ENCODE results near the gene GRB10.
"Not testable (repeated sequence)": the region's sequence is repeated elsewhere in the genome, so short reads cannot be mapped to it uniquely, and the experiment has no call there.

Gene GRB10

GRCh38 chr7:50596484-50596883 is 186.2 kb downstream of the GRB10 start:
- DNase-seq = no peak

- DNase-seq = peak; percentile 55
Observed at GRCh38 chr7:50595491-50596102, 187.1 kb downstream of the GRB10 start.

GRCh38 chr7:50594734-50595485 is 187.8 kb downstream of the GRB10 start:
- DNase-seq = no peak

- DNase-seq = no peak
Observed at GRCh38 chr7:50594136-50594535, 188.6 kb downstream of the GRB10 start.

- DNase-seq = no peak
Observed at GRCh38 chr7:50592940-50593339, 189.8 kb downstream of the GRB10 start.

- DNase-seq = no peak
Observed at GRCh38 chr7:50591480-50592438, 190.9 kb downstream of the GRB10 start.

GRCh38 chr7:50591098-50591479 is 191.6 kb downstream of the GRB10 start:
- DNase-seq = no peak

GRCh38 chr7:50590535-50590934 is 192.2 kb downstream of the GRB10 start:
- no peak for DNase-seq

- no peak for DNase-seq
Observed at GRCh38 chr7:50589364-50589763, 193.3 kb downstream of the GRB10 start.

- no peak for DNase-seq
Observed at GRCh38 chr7:50588937-50589336, 193.8 kb downstream of the GRB10 start.

- DNase-seq = no peak
Observed at GRCh38 chr7:50587737-50588136, 195.0 kb downstream of the GRB10 start.

GRCh38 chr7:50584793-50585408 is 197.8 kb downstream of the GRB10 start:
- DNase-seq = no peak

- DNase-seq = no peak
Observed at GRCh38 chr7:50584386-50584785, 198.3 kb downstream of the GRB10 start.

GRCh38 chr7:50583295-50583694 is 199.4 kb downstream of the GRB10 start:
- not testable (repeated sequence) for DNase-seq

- not testable (repeated sequence) for DNase-seq
Observed at GRCh38 chr7:50582271-50582670, 200.4 kb downstream of the GRB10 start.

- not testable (repeated sequence) for DNase-seq
Observed at GRCh38 chr7:50580666-50581065, 202.0 kb downstream of the GRB10 start.

GRCh38 chr7:50580057-50580456 is 202.6 kb downstream of the GRB10 start:
- DNase-seq = no peak

GRCh38 chr7:50578105-50578504 is 204.6 kb downstream of the GRB10 start:
- DNase-seq = not testable (repeated sequence)

GRCh38 chr7:50577569-50577968 is 205.1 kb downstream of the GRB10 start:
- DNase-seq = no peak

GRCh38 chr7:50576388-50576787 is 206.3 kb downstream of the GRB10 start:
- DNase-seq = not testable (repeated sequence)

- no peak for DNase-seq
Observed at GRCh38 chr7:50567715-50568261, 214.9 kb downstream of the GRB10 start.

GRCh38 chr7:50565977-50566376 is 216.7 kb downstream of the GRB10 start:
- DNase-seq = no peak

- no peak for DNase-seq
Observed at GRCh38 chr7:50565559-50565916, 217.2 kb downstream of the GRB10 start.

Data from fibroblast of skin of right biceps (primary cell).